IMR-90 (cell line): Measurements from ENCODE around the gene SLC4A1. TPM values are rescaled to one million over a fixed set of nuclear protein-coding genes. Genes with fewer than 3 reads are reported as not detected.

ENCODE experiments used
- ATAC-seq: fragments of 200-7000 bp; cut with Tn5 transposase; 2 replicates; pipeline ENCODE4 v1.9.1; 2020; ENCODE audit warnings: low read depth, mild to moderate bottlenecking, moderate library complexity
- BruUV-seq: library from RNA; stranded (reverse); fragments of 400-500 nt; replicated peaks from 2 replicates; lab custom pipeline; 2021; lab: Mats Ljungman, UMichigan
- CTCF ChIA-PET: fragments of 300-600 bp; formaldehyde crosslinking; extraction: SDS; loops from one replicate; lab custom pipeline; 2021; ENCODE audit warnings: antibody characterized with exemption; lab: Yijun Ruan, JAX
- POLR2A ChIA-PET: fragments of 300-600 bp; sonication (Branson Sonifier 250); formaldehyde crosslinking; loops from one replicate; lab custom pipeline; 2022; ENCODE audit warnings: antibody characterized with exemption; ENCODE audit not compliant: unreplicated experiment; lab: Charles Lee
- DNase-seq: peaks from one replicate; pipeline ENCODE4 v3.0.0; 2013
- H2AFZ ChIP-seq: replicated peaks from 2 replicates; pipeline ENCODE3; 2013; ENCODE audit warnings: low read length, mild to moderate bottlenecking; ENCODE audit not compliant: poor library complexity
- H2AK5ac ChIP-seq: 2 replicates; pipeline ENCODE4 v1.6.1; 2013; ENCODE audit warnings: low read depth, low read length, inconsistent platforms
- H2AK9ac ChIP-seq: replicated peaks from 2 replicates; pipeline ENCODE3; 2013; ENCODE audit warnings: mild to moderate bottlenecking, low read depth, low read length, moderate library complexity; ENCODE audit not compliant: poor library complexity
- H2BK120ac ChIP-seq: 2 replicates; pipeline ENCODE4 v1.6.1; 2013; ENCODE audit warnings: low read depth, low read length, inconsistent platforms
- H2BK15ac ChIP-seq: 3 replicates; pipeline ENCODE4 v1.6.1; 2013; ENCODE audit warnings: low read depth, low read length, inconsistent platforms
- H2BK20ac ChIP-seq: 2 replicates; pipeline ENCODE4 v1.6.1; 2013; ENCODE audit warnings: low read depth, mild to moderate bottlenecking, inconsistent platforms, low read length, moderate library complexity
- H2BK5ac ChIP-seq: 2 replicates; pipeline ENCODE4 v1.6.1; 2013; ENCODE audit warnings: mild to moderate bottlenecking, low read depth, low read length, inconsistent platforms; ENCODE audit not compliant: poor library complexity, severe bottlenecking
- H3K14ac ChIP-seq: replicated peaks from 2 replicates; pipeline ENCODE4 v1.6.1; 2013; ENCODE audit warnings: low read depth, low read length, inconsistent platforms
- H3K18ac ChIP-seq: 2 replicates; pipeline ENCODE4 v1.6.1; 2013; ENCODE audit warnings: low read depth, low read length, control low read depth
- H3K23ac ChIP-seq: 2 replicates; pipeline ENCODE4 v1.6.1; 2013; ENCODE audit warnings: low read depth, low read length, inconsistent platforms
- H3K27ac ChIP-seq: 2 replicates; pipeline ENCODE4 v1.5.1; 2013; ENCODE audit warnings: mild to moderate bottlenecking, control low read depth, low read length; ENCODE audit not compliant: insufficient read depth
- H3K27me3 ChIP-seq: 2 replicates; pipeline ENCODE4 v1.6.1; 2013; ENCODE audit warnings: low read length; ENCODE audit not compliant: control insufficient read depth, insufficient read depth
- H3K36me3 ChIP-seq: 2 replicates; pipeline ENCODE4 v1.6.1; 2013; ENCODE audit warnings: low read length, mixed read lengths; ENCODE audit not compliant: control insufficient read depth, insufficient read depth
- H3K4ac ChIP-seq: 2 replicates; pipeline ENCODE4 v1.6.1; 2013; ENCODE audit warnings: low read depth, low read length, inconsistent platforms
- H3K4me1 ChIP-seq: 2 replicates; pipeline ENCODE4 v1.6.1; 2013; ENCODE audit warnings: low read length, mixed read lengths; ENCODE audit not compliant: control insufficient read depth, insufficient read depth
- H3K4me2 ChIP-seq: 2 replicates; pipeline ENCODE4 v1.6.1; 2013; ENCODE audit warnings: low read depth, mild to moderate bottlenecking, control low read depth, low read length, moderate library complexity
- H3K4me3 ChIP-seq: 2 replicates; pipeline ENCODE4 v1.5.1; 2013; ENCODE audit warnings: low read depth, mild to moderate bottlenecking, control low read depth, low read length, moderate library complexity; ENCODE audit not compliant: insufficient read depth
- H3K56ac ChIP-seq: 2 replicates; pipeline ENCODE4 v1.6.1; 2013; ENCODE audit warnings: low read length, inconsistent platforms; ENCODE audit not compliant: insufficient read depth; ENCODE audit errors: extremely low read depth
- H3K79me1 ChIP-seq, 2 experiments: 2 replicates each; pipeline ENCODE4 v1.6.1; 2013; ENCODE audit warnings: low read length in 2 of 2, inconsistent platforms in 1 of 2, low read depth in 1 of 2
- H3K9ac ChIP-seq: 2 replicates; pipeline ENCODE4 v1.6.1; 2013; ENCODE audit warnings: low read depth, low read length, control low read depth
- H3K9me1 ChIP-seq: 2 replicates; pipeline ENCODE4 v1.6.1; 2013; ENCODE audit warnings: low read length, inconsistent platforms; ENCODE audit not compliant: insufficient read depth
- H3K9me3 ChIP-seq: 2 replicates; pipeline ENCODE4 v1.6.1; 2013; ENCODE audit warnings: low read length; ENCODE audit not compliant: control insufficient read depth, insufficient read depth
- H4K20me1 ChIP-seq: 2 replicates; pipeline ENCODE4 v1.6.1; 2013; ENCODE audit warnings: low read length, inconsistent platforms; ENCODE audit not compliant: insufficient read depth
- H4K5ac ChIP-seq: 2 replicates; pipeline ENCODE4 v1.6.1; 2013; ENCODE audit warnings: mild to moderate bottlenecking, low read depth, low read length, control low read depth
- H4K8ac ChIP-seq, 2 experiments: 2 replicates each; pipeline ENCODE4 v1.6.1; 2013; ENCODE audit warnings: low read depth in 2 of 2, low read length in 2 of 2, control low read depth in 1 of 2, inconsistent platforms in 1 of 2
- H4K91ac ChIP-seq: 2 replicates; pipeline ENCODE4 v1.6.1; 2013; ENCODE audit warnings: low read depth, low read length, inconsistent platforms; ENCODE audit not compliant: insufficient read depth
- BHLHE40 ChIP-seq: fragments of 150-350 bp; IDR thresholded peaks from 2 replicates; pipeline ENCODE4 v1.6.1; 2016; ENCODE audit warnings: mild to moderate bottlenecking, low read depth, low read length
- CEBPB ChIP-seq: IDR thresholded peaks from 2 replicates; pipeline ENCODE4 v1.6.1; 2012; ENCODE audit warnings: low read depth, low read length, improper control_type of control experiment
- CHD1 ChIP-seq: IDR thresholded peaks from 2 replicates; pipeline ENCODE4 v1.6.1; 2012; ENCODE audit warnings: low read depth, low read length, improper control_type of control experiment
- FOS ChIP-seq: fragments of 150-350 bp; IDR thresholded peaks from 2 replicates; pipeline ENCODE4 v1.6.1; 2016; ENCODE audit warnings: low read depth, low read length
- MAFK ChIP-seq: IDR thresholded peaks from 2 replicates; pipeline ENCODE4 v1.6.1; 2012; ENCODE audit warnings: low read depth, low read length, improper control_type of control experiment
- MAZ ChIP-seq: IDR thresholded peaks from 2 replicates; pipeline ENCODE4 v1.6.1; 2012; ENCODE audit warnings: low read depth, mild to moderate bottlenecking, low read length, improper control_type of control experiment, moderate library complexity, borderline replicate concordance
- MXI1 ChIP-seq: IDR thresholded peaks from 2 replicates; pipeline ENCODE4 v1.6.1; 2012; ENCODE audit warnings: low read depth, mild to moderate bottlenecking, low read length, moderate library complexity, borderline replicate concordance
- NFE2L2 ChIP-seq: fragments of 150-350 bp; IDR thresholded peaks from 2 replicates; pipeline ENCODE4 v1.6.1; 2016; ENCODE audit warnings: low read depth, mild to moderate bottlenecking, low read length
- POLR2A ChIP-seq: IDR thresholded peaks from 2 replicates; pipeline ENCODE4 v1.6.1; 2012; ENCODE audit warnings: mild to moderate bottlenecking, low read depth, low read length
- RAD21 ChIP-seq: IDR thresholded peaks from 2 replicates; pipeline ENCODE4 v1.6.1; 2012; ENCODE audit warnings: low read length, improper control_type of control experiment
- RCOR1 ChIP-seq: IDR thresholded peaks from 2 replicates; pipeline ENCODE4 v1.6.1; 2012; ENCODE audit warnings: mild to moderate bottlenecking, low read length, improper control_type of control experiment; ENCODE audit not compliant: insufficient replicate concordance
- RFX5 ChIP-seq: IDR thresholded peaks from 2 replicates; pipeline ENCODE4 v1.8.0; 2012; ENCODE audit warnings: low read depth, mild to moderate bottlenecking, low read length, moderate library complexity
- SMC3 ChIP-seq: fragments of 150-350 bp; IDR thresholded peaks from 2 replicates; pipeline ENCODE4 v1.6.1; 2016; ENCODE audit warnings: low read depth, mild to moderate bottlenecking, antibody characterized with exemption, low read length, moderate library complexity
- WGBS, 2 experiments: methylation state at CpG; one replicate each; pipeline versions ENCODE4 v1.1.5 to v1.1.7; 2013; ENCODE audit warnings: missing lambda C conversion rate in 2 of 2; ENCODE audit not compliant: insufficient read length in 1 of 2; ENCODE audit errors: extremely low coverage in 2 of 2; 5-methylcytosine and 5-hydroxymethylcytosine counted together
- dilution Hi-C: fragments of 300-500 bp; cut with HindIII; formaldehyde crosslinking; loops from one replicate; pipeline ENCODE4 v1.14.3; 2018; ENCODE audit warnings: low sequenced_read_pairs; ENCODE audit not compliant: unreplicated experiment
- in situ Hi-C: fragments of 300-500 bp; cut with MboI; formaldehyde crosslinking; loops from 3 replicates; pipeline ENCODE4 v1.14.3; 2019; ENCODE audit warnings: low sequenced_read_pairs, inconsistent platforms, mixed read lengths
- intact Hi-C: fragments of 100-400 bp; cut with micrococcal nuclease; formaldehyde crosslinking; loops from 2 replicates; pipeline ENCODE4 v1.10.0; 2022
- polyA plus RNA-seq, 3 experiments: library from polyadenylated mRNA; depleted of rRNA; stranded (reverse); fragments of >200 nt; gene quantifications; 2 replicates each; pipeline ENCODE4 v1.2.3, GENCODE V29; 2012; ENCODE audit warnings: low replicate concordance in 1 of 3
- total RNA-seq: library from RNA; depleted of rRNA; stranded (reverse); fragments of >200 nt; gene quantifications from 2 replicates; pipeline ENCODE4 v1.2.3, GENCODE V29; 2012
- TF ChIP-seq, protein P1 (sequence below): fragments of 150-350 bp; IDR thresholded peaks from 2 replicates; pipeline ENCODE4 v1.6.1; 2016; ENCODE audit warnings: low read depth, mild to moderate bottlenecking, low read length, moderate library complexity, borderline replicate concordance
- TF ChIP-seq, protein P2 (sequence below): fragments of 150-350 bp; IDR thresholded peaks from 2 replicates; pipeline ENCODE4 v1.6.1; 2017; ENCODE audit warnings: mild to moderate bottlenecking, antibody characterized with exemption, low read length, low read depth

The SLC4A1 gene
- total and polyA plus RNA-seq, 2 of the 4 experiments (the other 2 are of a cell fraction) = not detected

DNA sequence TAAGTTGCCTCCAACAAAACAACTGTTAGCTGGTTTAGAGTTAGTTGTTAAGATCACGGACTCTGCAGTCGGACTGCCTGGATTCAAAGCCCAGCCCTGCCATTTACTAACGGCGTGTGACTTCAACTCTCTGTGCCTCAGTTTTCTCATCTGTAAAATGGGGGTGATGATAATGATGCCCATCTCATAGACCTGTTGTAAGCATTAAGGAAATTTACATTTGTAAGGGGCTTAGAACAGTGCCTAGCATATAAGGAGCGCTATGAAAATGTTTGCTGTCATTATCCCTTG is 825 bp downstream of the SLC4A1 start:
- H3K18ac ChIP-seq = no peak overlapping the region
- H3K36me3 ChIP-seq = no peaks in the 10 kb centered on the region
- no peak overlapping the region for H2BK5ac ChIP-seq
- no peak overlapping the region for H2BK20ac ChIP-seq
- H3K79me1 ChIP-seq = no peaks in the 10 kb centered on the region
- POLR2A ChIA-PET = no interaction called here
- CTCF ChIA-PET = no interaction called here
- H3K27me3 ChIP-seq = peaks cover 52% of the 10 kb centered on the region
- H2BK15ac ChIP-seq = no peak overlapping the region
- no peak overlapping the region for H2AK5ac ChIP-seq
- TF ChIP-seq, protein P1, sequence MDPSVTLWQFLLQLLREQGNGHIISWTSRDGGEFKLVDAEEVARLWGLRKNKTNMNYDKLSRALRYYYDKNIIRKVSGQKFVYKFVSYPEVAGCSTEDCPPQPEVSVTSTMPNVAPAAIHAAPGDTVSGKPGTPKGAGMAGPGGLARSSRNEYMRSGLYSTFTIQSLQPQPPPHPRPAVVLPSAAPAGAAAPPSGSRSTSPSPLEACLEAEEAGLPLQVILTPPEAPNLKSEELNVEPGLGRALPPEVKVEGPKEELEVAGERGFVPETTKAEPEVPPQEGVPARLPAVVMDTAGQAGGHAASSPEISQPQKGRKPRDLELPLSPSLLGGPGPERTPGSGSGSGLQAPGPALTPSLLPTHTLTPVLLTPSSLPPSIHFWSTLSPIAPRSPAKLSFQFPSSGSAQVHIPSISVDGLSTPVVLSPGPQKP = no peak
- TF ChIP-seq BHLHE40 (no peak), POLR2A (no peak), RAD21 (no peak), SMC3 (no peak), RFX5 (no peak), MXI1 (no peak), FOS (no peak), CHD1 (no peak), NFE2L2 (no peak), MAFK (no peak), RCOR1 (no peak), MAZ (no peak), CEBPB (no peak)
- TF ChIP-seq, protein P2, sequence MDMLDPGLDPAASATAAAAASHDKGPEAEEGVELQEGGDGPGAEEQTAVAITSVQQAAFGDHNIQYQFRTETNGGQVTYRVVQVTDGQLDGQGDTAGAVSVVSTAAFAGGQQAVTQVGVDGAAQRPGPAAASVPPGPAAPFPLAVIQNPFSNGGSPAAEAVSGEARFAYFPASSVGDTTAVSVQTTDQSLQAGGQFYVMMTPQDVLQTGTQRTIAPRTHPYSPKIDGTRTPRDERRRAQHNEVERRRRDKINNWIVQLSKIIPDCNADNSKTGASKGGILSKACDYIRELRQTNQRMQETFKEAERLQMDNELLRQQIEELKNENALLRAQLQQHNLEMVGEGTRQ = no peak
- no peaks in the 10 kb centered on the region for H4K20me1 ChIP-seq
- dilution Hi-C loops (no loop called here), in situ Hi-C loops (no loop called here), intact Hi-C loops (no loop called here)
- no peaks in the 10 kb centered on the region for H3K9me1 ChIP-seq
- H2AFZ ChIP-seq = no peak overlapping the region
- no peak overlapping the region for H4K91ac ChIP-seq
- no peak overlapping the region for H4K5ac ChIP-seq
- no TSS peak for BruUV-seq
- DNase-seq = no peak
- H3K56ac ChIP-seq = no peak overlapping the region
- no peak overlapping the region for H3K9ac ChIP-seq
- H3K4me3 ChIP-seq = no peak overlapping the region
- H3K4ac ChIP-seq = no peak overlapping the region
- H3K27ac ChIP-seq = no peak overlapping the region
- H2BK120ac ChIP-seq = no peak overlapping the region
- H2AK9ac ChIP-seq = no peak overlapping the region
- no peak overlapping the region for H3K14ac ChIP-seq
- H3K4me2 ChIP-seq = no peak overlapping the region
- no peak overlapping the region for H3K23ac ChIP-seq
- H3K4me1 ChIP-seq = no peaks in the 10 kb centered on the region
- 80% methylated on average over 1 of the region's 5 CpGs; no CpG with 5 or more reads in 1 of the 2 experiments for WGBS, 2 experiments
- no peak overlapping the region for H4K8ac ChIP-seq
- H3K9me3 ChIP-seq = no peaks in the 10 kb centered on the region
- no peak for ATAC-seq
